Esophagus muscularis mucosa (tissue), 3 donors: Measurements from ENCODE around the gene MAT1A.

ENCODE experiments used
- POLR2A ChIP-seq: fragments of 450-650 bp; IDR thresholded peaks from one replicate; pipeline ENCODE4 v1.6.1; 2017; ENCODE audit warnings: antibody characterized with exemption, moderate library complexity, mild to moderate bottlenecking, low read depth
- TF ChIP-seq, protein P1 (sequence below), 3 experiments: fragments of 200-600 bp in 2 of 3; fragments of 450-650 bp in 1 of 3; sonication (generic) in 2 of 3; IDR thresholded peaks; one replicate each; pipeline ENCODE4 v1.5.1; 2017 to 2019; ENCODE audit warnings: antibody characterized with exemption in 3 of 3, mild to moderate bottlenecking in 2 of 3, moderate library complexity in 1 of 3

GRCh38 chr10:80283536-80284199, 5.8 kb downstream of the MAT1A start:
- TF ChIP-seq, protein P1, sequence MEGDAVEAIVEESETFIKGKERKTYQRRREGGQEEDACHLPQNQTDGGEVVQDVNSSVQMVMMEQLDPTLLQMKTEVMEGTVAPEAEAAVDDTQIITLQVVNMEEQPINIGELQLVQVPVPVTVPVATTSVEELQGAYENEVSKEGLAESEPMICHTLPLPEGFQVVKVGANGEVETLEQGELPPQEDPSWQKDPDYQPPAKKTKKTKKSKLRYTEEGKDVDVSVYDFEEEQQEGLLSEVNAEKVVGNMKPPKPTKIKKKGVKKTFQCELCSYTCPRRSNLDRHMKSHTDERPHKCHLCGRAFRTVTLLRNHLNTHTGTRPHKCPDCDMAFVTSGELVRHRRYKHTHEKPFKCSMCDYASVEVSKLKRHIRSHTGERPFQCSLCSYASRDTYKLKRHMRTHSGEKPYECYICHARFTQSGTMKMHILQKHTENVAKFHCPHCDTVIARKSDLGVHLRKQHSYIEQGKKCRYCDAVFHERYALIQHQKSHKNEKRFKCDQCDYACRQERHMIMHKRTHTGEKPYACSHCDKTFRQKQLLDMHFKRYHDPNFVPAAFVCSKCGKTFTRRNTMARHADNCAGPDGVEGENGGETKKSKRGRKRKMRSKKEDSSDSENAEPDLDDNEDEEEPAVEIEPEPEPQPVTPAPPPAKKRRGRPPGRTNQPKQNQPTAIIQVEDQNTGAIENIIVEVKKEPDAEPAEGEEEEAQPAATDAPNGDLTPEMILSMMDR (IDR thresholded peaks at IDR 0.05) = no peak
- TF ChIP-seq POLR2A = no peak
